ENCODE data around the gene KIAA0513. TPM values are rescaled to one million over a fixed set of nuclear protein-coding genes. Genes with fewer than 3 reads are reported as not detected.

The KIAA0513 gene
- total and polyA plus RNA-seq, 2 of the 13 experiments (the other 11 are each of a cell fraction or from before 2014, with no cell fraction given) = 1.8 TPM

- TF ChIP-seq ZNF577 (CRISPR knock-in tag; IDR thresholded peaks at IDR 0.05; ENCODE audit: borderline replicate concordance, low read depth) (no peak), BORCS8-MEF2B (CRISPR knock-in tag; IDR thresholded peaks at IDR 0.05) (peak; percentile 97), DPF2 (CRISPR knock-in tag; IDR thresholded peaks at IDR 0.05; ENCODE audit: borderline replicate concordance, low read depth) (no peak), HNRNPLL (IDR thresholded peaks at IDR 0.05; ENCODE audit: low read depth, low read length, poor library complexity, severe bottlenecking) (no peak), ZNF337 (CRISPR knock-in tag; IDR thresholded peaks at IDR 0.05; ENCODE audit: borderline replicate concordance, low read depth) (no peak), ZBTB34 (CRISPR knock-in tag; IDR thresholded peaks at IDR 0.05) (no peak), SP4 (CRISPR knock-in tag; IDR thresholded peaks at IDR 0.05) (no peak), ZNF343 (CRISPR knock-in tag; IDR thresholded peaks at IDR 0.05) (peak; percentile 95), ZHX1 (CRISPR knock-in tag; IDR thresholded peaks at IDR 0.05; ENCODE audit: low read depth) (no peak), NFIC (IDR thresholded peaks at IDR 0.05; ENCODE audit: low read length) (no peak), JUN (CRISPR knock-in tag; IDR thresholded peaks at IDR 0.05) (peak; percentile 59; the same call in 1 of the 2 replicates), ARID4A (CRISPR knock-in tag; IDR thresholded peaks at IDR 0.05; ENCODE audit: borderline replicate concordance) (no peak; the same call in none of the 2 replicates), ZNF17 (CRISPR knock-in tag; IDR thresholded peaks at IDR 0.05) (no peak), ZNF615 (CRISPR knock-in tag; IDR thresholded peaks at IDR 0.05; ENCODE audit: borderline replicate concordance) (no peak)
- TF ChIP-seq, protein P1, sequence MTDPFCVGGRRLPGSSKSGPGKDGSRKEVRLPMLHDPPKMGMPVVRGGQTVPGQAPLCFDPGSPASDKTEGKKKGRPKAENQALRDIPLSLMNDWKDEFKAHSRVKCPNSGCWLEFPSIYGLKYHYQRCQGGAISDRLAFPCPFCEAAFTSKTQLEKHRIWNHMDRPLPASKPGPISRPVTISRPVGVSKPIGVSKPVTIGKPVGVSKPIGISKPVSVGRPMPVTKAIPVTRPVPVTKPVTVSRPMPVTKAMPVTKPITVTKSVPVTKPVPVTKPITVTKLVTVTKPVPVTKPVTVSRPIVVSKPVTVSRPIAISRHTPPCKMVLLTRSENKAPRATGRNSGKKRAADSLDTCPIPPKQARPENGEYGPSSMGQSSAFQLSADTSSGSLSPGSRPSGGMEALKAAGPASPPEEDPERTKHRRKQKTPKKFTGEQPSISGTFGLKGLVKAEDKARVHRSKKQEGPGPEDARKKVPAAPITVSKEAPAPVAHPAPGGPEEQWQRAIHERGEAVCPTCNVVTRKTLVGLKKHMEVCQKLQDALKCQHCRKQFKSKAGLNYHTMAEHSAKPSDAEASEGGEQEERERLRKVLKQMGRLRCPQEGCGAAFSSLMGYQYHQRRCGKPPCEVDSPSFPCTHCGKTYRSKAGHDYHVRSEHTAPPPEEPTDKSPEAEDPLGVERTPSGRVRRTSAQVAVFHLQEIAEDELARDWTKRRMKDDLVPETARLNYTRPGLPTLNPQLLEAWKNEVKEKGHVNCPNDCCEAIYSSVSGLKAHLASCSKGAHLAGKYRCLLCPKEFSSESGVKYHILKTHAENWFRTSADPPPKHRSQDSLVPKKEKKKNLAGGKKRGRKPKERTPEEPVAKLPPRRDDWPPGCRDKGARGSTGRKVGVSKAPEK (CRISPR knock-in tag; IDR thresholded peaks at IDR 0.05; ENCODE audit: borderline replicate concordance) = 0 out of 2 replicates have a peak, but pooled peaks have one; percentile 47
- TF ChIP-seq, protein P2, sequence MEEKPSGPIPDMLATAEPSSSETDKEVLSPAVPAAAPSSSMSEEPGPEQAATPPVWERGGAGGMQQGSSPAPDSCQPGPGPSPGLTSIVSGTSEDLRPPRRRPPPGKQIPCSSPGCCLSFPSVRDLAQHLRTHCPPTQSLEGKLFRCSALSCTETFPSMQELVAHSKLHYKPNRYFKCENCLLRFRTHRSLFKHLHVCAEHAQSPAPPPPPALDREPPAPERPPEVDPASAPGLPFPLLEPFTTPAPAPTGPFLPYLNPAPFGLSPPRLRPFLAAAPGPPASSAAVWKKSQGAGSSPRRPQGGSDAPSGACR (CRISPR knock-in tag; IDR thresholded peaks at IDR 0.05) = no peak
Measured at GRCh38 chr16:85055493-85056210, 28.1 kb downstream of the KIAA0513 start (continued).

Data from HepG2 (cell line).